ENCODE measurements around the gene PRTN3. TPM values are rescaled to one million over a fixed set of nuclear protein-coding genes. Genes with fewer than 3 reads are reported as not detected.
A peak's percentile ranks its signal among the peaks of the same experiment; 100 is the strongest.

PRTN3 gene
- total and polyA plus RNA-seq, 2 of the 4 experiments (the other 2 are of a cell fraction), result not detected

GRCh38 chr19:870963-871401, 30.2 kb downstream of the PRTN3 start:
- intact Hi-C loops (cut with micrococcal nuclease), result no loop called here

More at GRCh38 chr19:870963-871401, 30.2 kb downstream of the PRTN3 start:
- Histone ChIP-seq H3K27me3 (ENCODE audit: control insufficient read depth, insufficient read depth, low read length) (no peaks in the 10 kb centered on the region), H2AK5ac (ENCODE audit: low read depth, low read length) (peak overlapping the region; percentile 17), H2BK15ac (ENCODE audit: low read depth, low read length) (no peak overlapping the region), H2AK9ac (replicated peaks; ENCODE audit: low read depth, low read length, poor library complexity) (peak overlapping the region; percentile 28), H2BK5ac (ENCODE audit: low read depth, low read length, poor library complexity, severe bottlenecking) (peak overlapping the region; percentile 20), H2BK120ac (ENCODE audit: low read depth, low read length) (no peak overlapping the region), H3K4me2 (ENCODE audit: low read depth, low read length) (no peak overlapping the region), H3K36me3 (ENCODE audit: control insufficient read depth, insufficient read depth, low read length) (peaks cover 34% of the 10 kb centered on the region), H3K4me1 (ENCODE audit: control insufficient read depth, insufficient read depth, low read length) (peaks cover 22% of the 10 kb centered on the region), H3K9ac (ENCODE audit: low read depth, low read length) (no peak overlapping the region), H4K8ac (ENCODE audit: low read depth in 2 of 2, low read length in 2 of 2) (no peak overlapping the region), H3K56ac (ENCODE audit: extremely low read depth, insufficient read depth, low read length) (no peak overlapping the region), H2AFZ (replicated peaks; ENCODE audit: low read length, poor library complexity) (peak overlapping the region; percentile 14), H4K91ac (ENCODE audit: insufficient read depth, low read depth, low read length) (no peak overlapping the region), H3K9me3 (ENCODE audit: control insufficient read depth, insufficient read depth, low read length) (no peaks in the 10 kb centered on the region), H3K18ac (ENCODE audit: low read depth, low read length) (no peak overlapping the region), H3K14ac (replicated peaks; ENCODE audit: low read depth, low read length) (no peak overlapping the region), H3K4me3 (ENCODE audit: insufficient read depth, low read depth, low read length) (no peak overlapping the region), H4K20me1 (ENCODE audit: insufficient read depth, low read length) (peaks cover 17% of the 10 kb centered on the region), H3K27ac (ENCODE audit: insufficient read depth, low read length) (no peak overlapping the region), H3K4ac (ENCODE audit: low read depth, low read length) (no peak overlapping the region), H2BK20ac (ENCODE audit: low read depth, low read length) (no peak overlapping the region), H3K23ac (ENCODE audit: low read depth, low read length) (no peak overlapping the region), H3K79me1 (ENCODE audit: low read depth in 1 of 2, low read length in 2 of 2) (peaks cover 7 to 22% of the 10 kb centered on the region in 2 experiments; a peak in 2 of 4 replicates), H3K9me1 (ENCODE audit: insufficient read depth, low read length) (no peaks in the 10 kb centered on the region; the same call in 1 of the 2 replicates), H4K5ac (ENCODE audit: low read depth, low read length) (no peak overlapping the region)
- dilution Hi-C loops (cut with HindIII; ENCODE audit: low sequenced_read_pairs, unreplicated experiment) (no loop called here), in situ Hi-C loops (cut with MboI; ENCODE audit: low sequenced_read_pairs) (no loop called here)
- POLR2A ChIA-PET (ENCODE audit: unreplicated experiment), result no interaction called here
- CTCF ChIA-PET, result no interaction called here
- ATAC-seq (ENCODE audit: low read depth) (peak; percentile 3; the same call in 1 of the 2 replicates), DNase-seq (peak; percentile 32)
- no peak for TF ChIP-seq SMC3 (IDR thresholded peaks at IDR 0.05; ENCODE audit: low read depth, low read length)
- no peak for TF ChIP-seq RCOR1 (IDR thresholded peaks at IDR 0.05; ENCODE audit: insufficient replicate concordance, low read length)
- no peak for TF ChIP-seq BHLHE40 (IDR thresholded peaks at IDR 0.05; ENCODE audit: low read depth, low read length)
- no peak for TF ChIP-seq CHD1 (IDR thresholded peaks at IDR 0.05; ENCODE audit: low read depth, low read length)
- no peak for TF ChIP-seq CEBPB (IDR thresholded peaks at IDR 0.05; ENCODE audit: low read depth, low read length)
- TF ChIP-seq CTCF (conservative IDR thresholded peaks at IDR 0.05; ENCODE audit: low read depth, low read length), result no peak
- TF ChIP-seq USF2 (IDR thresholded peaks at IDR 0.05; ENCODE audit: low read depth, low read length), result no peak
- TF ChIP-seq MAFK (IDR thresholded peaks at IDR 0.05; ENCODE audit: low read depth, low read length), result no peak
- TF ChIP-seq POLR2A (IDR thresholded peaks at IDR 0.05; ENCODE audit: low read depth, low read length), result no peak
- 40% methylated on average over 17 of the region's 28 CpGs; no CpG with 5 or more reads in 1 of the 2 experiments for WGBS, 2 experiments (ENCODE audit: extremely low coverage in 2 of 2, insufficient read length in 1 of 2)
- no TSS peak for BruUV-seq (replicated peaks)
